HG03457 (cell line): ENCODE results near the gene IRF1.

ENCODE experiments used
- ATAC-seq: cut with Tn5 transposase; IDR thresholded peaks from one replicate; pipeline ENCODE4 v1.9.1; 2021; ENCODE audit warnings: moderate number of reproducible peaks; ENCODE audit not compliant: unreplicated experiment

Gene IRF1

DNA sequence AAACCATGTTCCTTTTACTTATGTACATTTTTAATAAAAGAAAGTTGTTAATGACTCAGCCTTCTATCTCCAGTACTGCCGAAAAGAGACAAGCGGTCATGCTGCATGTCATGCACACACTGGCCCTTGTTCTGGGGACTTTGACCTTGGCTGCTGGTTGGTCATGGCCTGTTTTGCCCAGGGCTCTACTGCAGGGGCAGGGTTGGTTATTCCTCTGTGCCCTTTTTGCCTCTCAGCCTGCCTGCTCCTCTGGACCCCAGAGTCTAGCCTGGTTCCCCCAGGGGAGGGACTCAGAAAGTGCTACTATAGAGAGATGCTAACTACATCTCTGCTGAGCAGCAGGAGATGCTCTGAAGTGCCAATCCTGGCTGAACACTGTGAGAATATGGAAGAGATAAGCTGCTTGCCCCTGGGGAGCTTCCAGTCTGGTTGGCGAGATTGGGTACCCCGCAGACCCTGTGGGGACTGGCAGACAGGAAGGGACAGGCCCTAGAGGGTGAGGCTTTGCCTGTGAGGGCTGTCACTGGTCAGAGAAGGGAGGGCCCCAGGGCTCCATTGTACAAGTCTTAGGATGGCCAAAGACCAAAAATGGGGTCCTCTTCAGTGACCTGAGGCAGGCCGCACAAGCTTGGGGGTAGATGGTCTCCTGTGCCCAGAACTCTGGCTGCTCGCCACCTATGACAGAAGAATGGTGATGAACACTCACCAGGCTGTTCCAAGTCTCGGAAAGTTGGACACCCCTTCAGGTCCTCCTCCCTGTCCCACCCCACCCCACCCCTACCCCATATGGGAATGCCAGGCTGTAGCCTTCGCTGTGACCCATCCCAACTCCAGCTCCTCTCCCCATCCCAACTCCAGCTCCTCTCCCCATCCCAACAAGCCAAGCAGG is 14.3 kb downstream of the IRF1 start:
- no peak for ATAC-seq

DNA sequence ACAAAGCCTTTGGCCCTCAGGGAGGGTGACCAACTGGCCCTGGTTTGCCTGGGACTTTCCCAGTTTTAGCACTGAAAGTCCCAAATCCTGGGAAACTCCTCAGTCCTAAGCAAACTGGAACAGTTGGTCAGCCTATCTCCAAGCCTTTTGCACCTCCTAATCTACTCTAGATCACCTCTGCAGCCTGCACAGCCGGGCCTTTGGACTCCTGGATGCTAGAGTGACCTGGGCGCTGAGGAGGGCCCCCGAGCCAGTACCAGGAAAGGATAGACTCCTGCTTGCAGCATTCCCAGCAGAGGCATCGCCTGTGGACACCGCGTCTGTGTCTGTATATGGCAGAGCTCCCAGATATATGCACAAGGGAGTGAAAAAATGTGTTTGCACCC is 15.1 kb downstream of the IRF1 start:
- no peak for ATAC-seq

GRCh38 chr5:132474881-132475496 is 15.6 kb downstream of the IRF1 start:
- no peak for ATAC-seq

DNA sequence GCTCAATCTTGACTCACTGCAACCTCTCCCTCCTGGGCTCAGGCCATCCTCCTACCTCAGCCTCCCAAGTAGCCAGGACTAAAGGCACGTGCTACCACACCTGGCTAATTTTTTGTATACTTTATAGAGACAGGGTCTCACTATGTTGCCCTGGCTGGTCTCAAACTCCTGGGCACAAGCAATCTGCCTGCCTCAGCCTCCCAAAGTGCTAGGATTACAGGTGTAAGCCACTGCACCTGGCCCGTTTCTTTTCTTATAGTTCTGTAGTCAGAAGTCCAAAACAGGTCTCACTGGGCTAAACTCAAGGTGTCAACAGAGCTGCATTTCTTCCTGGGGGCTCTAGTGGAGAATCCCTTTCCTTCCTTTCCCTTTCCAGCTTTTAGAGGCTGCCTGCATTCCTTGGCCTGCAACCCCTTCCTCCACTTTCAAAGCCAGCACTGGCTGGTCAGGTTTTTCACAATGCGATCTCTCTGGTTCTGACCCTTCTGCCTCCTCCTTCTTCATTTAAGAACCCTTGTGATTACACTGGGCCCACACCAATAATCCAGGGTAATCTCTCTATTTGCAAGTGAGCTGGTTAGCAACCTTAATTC is 16.3 kb downstream of the IRF1 start:
- no peak for ATAC-seq

- ATAC-seq = no peak
Observed at GRCh38 chr5:132473668-132474067, 16.9 kb downstream of the IRF1 start.

DNA sequence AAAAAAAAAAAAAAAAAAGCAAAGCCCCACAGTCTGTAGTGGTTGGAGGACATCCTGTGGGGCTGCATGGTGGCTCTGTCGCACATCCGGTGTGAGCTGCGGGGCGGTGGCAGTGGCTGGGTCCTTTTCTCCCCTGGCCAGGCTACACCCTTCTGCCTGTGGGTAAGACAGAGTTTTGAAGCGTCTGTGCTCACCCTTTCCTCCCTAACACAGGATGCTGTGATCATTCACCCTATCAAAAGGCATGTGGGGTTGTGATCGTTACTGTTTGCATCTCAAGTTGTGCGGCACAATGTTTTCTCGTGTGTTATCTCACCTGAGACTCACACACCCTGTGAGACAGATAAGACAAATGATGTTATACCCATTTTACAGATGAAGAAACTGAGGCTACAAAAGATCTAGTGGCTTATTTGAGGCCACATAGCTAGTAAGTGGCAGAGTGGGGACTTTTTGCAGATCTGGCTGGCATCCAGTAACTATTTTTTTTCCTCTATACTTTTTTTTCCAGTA is 17.5 kb downstream of the IRF1 start:
- peak; percentile 66 for ATAC-seq

- no peak for ATAC-seq
Observed at GRCh38 chr5:132472431-132472830, 18.1 kb downstream of the IRF1 start.

DNA sequence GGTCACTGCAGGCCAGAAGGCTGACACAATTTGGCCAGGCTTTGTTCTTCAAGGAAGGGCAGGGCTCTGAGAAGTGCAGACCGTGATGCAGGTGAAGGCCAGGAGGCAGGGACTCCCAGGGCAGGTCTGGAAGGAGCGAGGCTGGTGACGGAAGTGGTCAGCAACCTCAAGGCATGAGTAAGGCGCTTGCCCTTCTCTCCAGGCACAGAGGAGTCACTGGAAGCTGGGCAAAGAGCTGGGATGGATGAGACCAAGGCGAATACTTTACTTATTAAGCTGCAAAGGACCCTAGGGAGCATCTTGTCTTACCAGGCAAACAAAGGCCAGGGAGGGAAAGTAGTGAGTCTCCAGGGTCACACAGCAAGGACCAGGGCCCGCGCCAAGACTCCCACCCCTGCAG is 18.6 kb downstream of the IRF1 start:
- no peak for ATAC-seq

GRCh38 chr5:132471151-132471907 is 19.2 kb downstream of the IRF1 start:
- ATAC-seq = no peak

DNA sequence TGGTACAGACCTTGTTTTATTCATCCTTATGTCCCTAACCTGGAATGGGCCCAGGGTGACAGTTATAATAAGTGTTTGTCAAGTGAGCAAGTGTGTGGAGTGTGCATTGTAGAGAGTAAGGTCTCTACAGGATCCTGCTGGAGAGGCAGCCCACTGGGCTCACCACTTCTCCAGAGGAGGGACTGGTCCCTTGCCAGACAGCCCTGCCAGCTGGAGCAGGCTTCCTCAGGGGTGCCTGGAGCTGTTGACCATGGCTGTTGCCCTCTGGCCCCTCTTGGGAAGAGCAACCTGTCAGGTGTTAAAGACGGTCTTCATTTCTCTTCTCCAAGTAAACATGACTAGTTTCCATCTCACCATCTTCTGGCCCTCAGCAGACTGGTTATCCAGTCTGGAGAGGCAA is 20.0 kb downstream of the IRF1 start:
- no peak for ATAC-seq

GRCh38 chr5:132470010-132470392 is 20.6 kb downstream of the IRF1 start:
- no peak for ATAC-seq

- ATAC-seq = no peak
Observed at GRCh38 chr5:132469380-132470009, 21.1 kb downstream of the IRF1 start.

DNA sequence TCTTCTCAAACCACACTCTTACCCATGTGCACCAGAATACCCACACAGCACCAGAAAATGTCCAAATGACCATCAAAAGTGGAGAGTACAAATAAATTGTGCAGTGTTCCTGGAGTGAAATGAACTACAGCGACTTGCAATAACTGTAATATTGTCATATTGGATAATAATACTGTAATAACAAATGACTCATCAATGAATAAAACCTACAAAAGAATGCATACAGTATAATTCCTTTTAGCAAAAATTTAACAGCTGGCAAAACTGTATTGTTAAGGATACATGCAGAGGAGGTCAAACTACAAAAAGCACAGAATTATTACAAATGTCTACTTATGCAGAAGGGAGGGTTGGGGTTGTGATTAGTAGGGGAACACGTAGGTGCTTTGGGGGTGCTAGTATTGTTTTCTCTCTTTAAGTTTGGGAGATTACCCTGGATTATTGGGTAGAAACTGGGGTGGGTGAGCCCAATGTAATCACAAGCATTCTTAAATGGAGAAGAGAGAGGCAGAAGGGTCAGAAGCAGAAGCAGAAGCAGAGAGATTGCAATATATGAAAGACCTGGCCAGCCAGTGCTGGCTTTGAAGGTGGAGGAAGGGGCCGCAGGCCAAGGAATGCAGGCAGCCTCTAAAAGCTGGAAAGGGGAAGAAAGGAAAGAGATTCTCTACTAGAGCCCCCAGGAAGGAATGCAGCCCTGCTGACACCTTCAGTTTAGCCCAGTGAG is 21.8 kb downstream of the IRF1 start:
- ATAC-seq = no peak

GRCh38 chr5:132467287-132467984 is 23.1 kb downstream of the IRF1 start:
- no peak for ATAC-seq

DNA sequence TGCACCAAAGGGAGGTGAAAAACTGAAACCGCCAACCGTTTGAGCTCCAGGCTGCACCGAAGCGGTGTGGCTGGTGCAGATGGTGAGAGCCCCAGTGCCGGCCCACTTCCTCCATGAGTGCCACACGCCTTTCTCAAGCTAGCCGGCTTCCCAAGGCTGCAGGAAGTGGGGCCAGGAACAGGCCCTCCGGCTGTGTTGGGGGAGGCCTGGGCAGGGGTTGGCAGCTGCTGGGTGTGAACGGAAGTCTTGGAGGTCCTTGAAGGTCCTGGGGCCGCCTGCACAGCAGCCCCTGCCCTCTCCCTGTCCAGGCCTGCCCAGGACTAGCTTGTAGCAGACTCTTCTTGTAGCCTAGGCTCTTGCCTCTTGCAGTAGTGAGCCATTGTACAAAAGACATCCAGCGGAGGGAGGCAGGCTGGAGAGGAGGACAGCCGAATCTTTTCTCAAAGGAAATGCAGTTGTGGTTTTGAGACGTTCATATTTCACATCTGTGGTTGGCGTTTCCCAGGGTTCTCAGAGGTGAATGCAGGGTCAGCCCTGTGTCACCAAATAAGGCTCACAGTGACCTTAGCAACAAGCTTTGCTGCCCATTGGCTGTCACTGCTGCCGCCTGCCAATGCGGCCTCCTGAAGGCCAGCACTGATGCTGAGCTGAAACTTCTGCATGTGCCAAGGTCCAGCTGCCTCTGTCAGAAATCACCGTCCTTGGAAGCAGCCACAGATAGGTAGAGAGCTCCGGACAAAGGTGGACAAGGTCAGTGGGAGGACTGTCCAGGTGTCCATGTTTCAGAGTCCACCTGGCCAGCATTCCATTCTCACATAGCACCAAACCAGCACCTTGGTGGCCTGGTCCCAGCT is 23.9 kb downstream of the IRF1 start:
- ATAC-seq = peak; percentile 52

DNA sequence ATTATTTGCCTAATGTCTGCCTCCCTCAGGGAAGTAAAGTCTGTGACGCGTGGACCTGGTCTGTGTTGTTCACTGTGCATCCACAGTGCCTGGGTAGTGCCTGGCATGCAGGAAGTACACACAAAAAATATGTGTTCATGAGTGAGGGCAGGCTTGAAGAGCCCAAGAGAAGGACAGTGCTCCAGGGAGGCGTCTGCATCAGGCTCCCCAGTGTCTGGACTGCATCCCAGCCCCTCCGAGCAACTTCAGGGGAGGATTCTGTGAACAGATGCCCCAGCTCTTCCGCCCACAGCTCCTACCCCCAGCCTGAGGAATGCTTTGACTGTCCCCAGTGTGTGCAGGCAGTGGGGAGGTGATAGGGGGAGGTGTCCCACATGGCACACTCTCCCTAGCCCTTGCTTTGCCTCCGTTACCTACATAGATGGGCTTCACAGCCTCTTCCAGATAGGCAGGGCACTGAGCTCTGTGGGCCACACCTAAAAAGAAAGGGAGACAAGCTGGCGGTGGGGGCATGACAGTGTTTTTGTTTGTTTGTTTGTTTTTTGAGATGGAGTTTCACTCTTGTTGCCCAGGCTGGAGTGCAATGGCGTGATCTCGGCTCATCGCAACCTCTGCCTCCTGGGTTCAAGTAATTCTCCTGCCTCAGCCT is 25.4 kb downstream of the IRF1 start:
- ATAC-seq = no peak

- no peak for ATAC-seq
Observed at GRCh38 chr5:132464156-132464939, 26.2 kb downstream of the IRF1 start.
